Measurements from ENCODE around the gene FAXDC2. TPM values are rescaled to one million over a fixed set of nuclear protein-coding genes. Genes with fewer than 3 reads are reported as not detected.

FAXDC2 gene
- total RNA-seq (2022; extraction: Qiagen RNA extraction; ENCODE audit: low read depth): 0.07 to 0.13 TPM (median 0.10 TPM) in 5 replicates

GRCh38 chr5:154850255-154851062 lies at the start of gene FAXDC2:
Gene FAXDC2 (minus strand): TSS chr5:154850603. CDS start chr5:154838178, 12,425 bp downstream.

GRCh38 chr5:154858297-154858971 lies 8.0 kb upstream of the FAXDC2 start, which contains the start of gene CNOT8:
Gene CNOT8 (plus strand): TSS chr5:154858627. CDS start chr5:154863279, 4,652 bp downstream.

Other genes starting within 250 kb of the FAXDC2 start
- gene LARP1, start 95.2 kb downstream of the FAXDC2 start, total RNA-seq (2022; extraction: Qiagen RNA extraction; ENCODE audit: low read depth): 136 to 159 TPM (median 147 TPM) in 5 replicates
- gene CNOT8, start 8.0 kb upstream of the FAXDC2 start, total RNA-seq (2022; extraction: Qiagen RNA extraction; ENCODE audit: low read depth): 34.0 to 40.2 TPM (median 38.5 TPM) in 5 replicates
- 26.8 to 30.2 TPM (median 28.3 TPM) in 5 replicates for gene GEMIN5, start 87.6 kb upstream of the FAXDC2 start, total RNA-seq (2022; extraction: Qiagen RNA extraction; ENCODE audit: low read depth)
- 47.3 to 63.0 TPM (median 60.1 TPM) in 5 replicates for gene MRPL22, start 90.5 kb upstream of the FAXDC2 start, total RNA-seq (2022; extraction: Qiagen RNA extraction; ENCODE audit: low read depth)
- 0.03 to 0.05 TPM (median 0.04 TPM) in 3 of 5 replicates, not detected in the others for gene KIF4B, start 163.2 kb upstream of the FAXDC2 start, total RNA-seq (2022; extraction: Qiagen RNA extraction; ENCODE audit: low read depth)

All from A549 treated with DMSO at 1 μM for 4 hours (cell line).